PC-3 (cell line): ENCODE measurements around the gene DSEL. TPM values are rescaled to one million over a fixed set of nuclear protein-coding genes. Genes with fewer than 3 reads are reported as not detected.

Source experiments
- ATAC-seq: fragments of 200-7000 bp; cut with Tn5 transposase; 2 replicates; pipeline ENCODE4 v1.9.1; 2020; ENCODE audit warnings: mild to moderate bottlenecking, moderate library complexity
- BruUV-seq: library from RNA; stranded (reverse); fragments of 400-500 nt; replicated peaks from 2 replicates; lab custom pipeline; 2021; lab: Mats Ljungman, UMichigan
- CTCF ChIA-PET: fragments of 300-600 bp; sonication (Branson Sonifier 250); formaldehyde crosslinking; loops from one replicate; lab custom pipeline; 2022; ENCODE audit warnings: antibody characterized with exemption; lab: Charles Lee
- POLR2A ChIA-PET: fragments of 300-600 bp; sonication (Branson Sonifier 250); formaldehyde crosslinking; loops from one replicate; lab custom pipeline; 2022; ENCODE audit warnings: antibody characterized with exemption; ENCODE audit not compliant: unreplicated experiment; lab: Charles Lee
- DNase-seq: peaks from one replicate; pipeline ENCODE4 v3.0.0-alpha.2; 2015
- H2AFZ ChIP-seq: fragments of 300-600 bp; sonication (generic); 2 replicates; pipeline ENCODE4 v1.6.0; 2016; ENCODE audit warnings: antibody characterized with exemption, low read length
- H3F3A ChIP-seq: fragments of 300-600 bp; sonication (generic); one replicate; pipeline ENCODE4 v1.6.0; 2017; ENCODE audit warnings: antibody characterized with exemption, low read length, control low read depth, mild to moderate bottlenecking; ENCODE audit not compliant: unreplicated experiment
- H3K27ac ChIP-seq: fragments of 300-600 bp; sonication (generic); 2 replicates; pipeline ENCODE4 v1.5.1; 2016; ENCODE audit warnings: mild to moderate bottlenecking, low read length
- H3K27me3 ChIP-seq: fragments of 300-600 bp; sonication (generic); 2 replicates; pipeline ENCODE4 v1.6.1; 2016; ENCODE audit warnings: low read length, mixed read lengths
- H3K36me3 ChIP-seq: fragments of 300-600 bp; sonication (generic); 2 replicates; pipeline ENCODE4 v1.6.1; 2016; ENCODE audit warnings: low read depth, mixed run types, low read length, mixed read lengths
- H3K4me1 ChIP-seq: fragments of 300-600 bp; sonication (generic); 2 replicates; pipeline ENCODE4 v1.5.1; 2016; ENCODE audit warnings: low read length; ENCODE audit not compliant: insufficient read depth
- H3K4me2 ChIP-seq: fragments of 300-600 bp; sonication (generic); 2 replicates; pipeline ENCODE4 v1.6.0; 2016; ENCODE audit warnings: low read length
- H3K4me3 ChIP-seq: fragments of 300-600 bp; sonication (generic); 2 replicates; pipeline ENCODE4 v1.5.1; 2016; ENCODE audit warnings: mild to moderate bottlenecking, low read length, mixed read lengths
- H3K79me2 ChIP-seq: fragments of 300-600 bp; sonication (generic); 2 replicates; pipeline ENCODE4 v1.6.1; 2017; ENCODE audit warnings: low read length, mixed read lengths
- H3K9ac ChIP-seq: fragments of 300-600 bp; sonication (generic); 2 replicates; pipeline ENCODE4 v1.6.0; 2016; ENCODE audit warnings: mild to moderate bottlenecking, low read length
- H3K9me2 ChIP-seq: fragments of 300-600 bp; sonication (generic); replicated peaks from 2 replicates; pipeline ENCODE4 v1.6.1; 2016; ENCODE audit warnings: mixed run types, low read length, mixed read lengths
- H3K9me3 ChIP-seq: fragments of 300-600 bp; sonication (generic); 2 replicates; pipeline ENCODE4 v1.6.1; 2016; ENCODE audit warnings: low read length, mixed read lengths
- H4K20me1 ChIP-seq: fragments of 300-600 bp; sonication (generic); 2 replicates; pipeline ENCODE4 v1.6.1; 2016; ENCODE audit warnings: low read length, mixed read lengths
- EZH2 ChIP-seq: fragments of 300-600 bp; sonication (generic); IDR thresholded peaks from one replicate; pipeline ENCODE4 v1.6.1; 2017; ENCODE audit warnings: antibody characterized with exemption, mild to moderate bottlenecking, low read length; ENCODE audit not compliant: unreplicated experiment
- EZH2phosphoT487 ChIP-seq: fragments of 300-600 bp; sonication (generic); IDR thresholded peaks from 2 replicates; pipeline ENCODE4 v1.6.1; 2018; ENCODE audit warnings: mild to moderate bottlenecking, antibody characterized with exemption, low read length, borderline replicate concordance
- intact Hi-C: fragments of 100-400 bp; cut with micrococcal nuclease; formaldehyde crosslinking; loops from 2 replicates; pipeline ENCODE4 v1.9.0; 2023
- total RNA-seq: library from RNA; depleted of rRNA; stranded (reverse); fragments of >200 nt; gene quantifications from 2 replicates; pipeline ENCODE4 v1.2.3, GENCODE V29; 2014
- TF ChIP-seq, protein P1 (sequence below): fragments of 300-600 bp; sonication (generic); conservative IDR thresholded peaks from 2 replicates; pipeline ENCODE4 v1.5.1; 2017; ENCODE audit warnings: antibody characterized with exemption, low read depth, mild to moderate bottlenecking, low read length

DSEL gene
- total RNA-seq, 1 experiment from 2014 or later = 19.0 TPM

DNA sequence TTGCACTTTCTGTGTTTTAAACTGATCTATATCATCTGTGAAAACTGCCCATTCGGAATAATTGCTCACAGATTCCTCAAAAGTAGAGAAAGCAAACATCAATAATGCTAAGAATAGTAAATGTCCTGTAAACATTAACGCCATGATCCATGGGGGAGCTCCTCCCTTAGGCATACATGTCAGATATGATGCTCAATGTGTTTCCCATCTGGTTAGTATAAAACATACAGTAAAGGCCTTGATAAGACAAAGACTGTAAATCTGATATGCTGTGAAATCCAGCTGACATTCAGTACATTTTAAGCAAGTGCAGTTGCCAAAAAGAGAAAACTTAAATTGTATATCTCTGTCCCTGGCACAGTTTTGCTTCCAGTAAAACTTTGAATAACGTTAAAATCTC, 2.1 kb downstream of the DSEL start:
- no peak overlapping the region; the same call in 1 of the 2 replicates for H3K9ac ChIP-seq
- H2AFZ ChIP-seq = no peak overlapping the region
- TF ChIP-seq, protein P1, sequence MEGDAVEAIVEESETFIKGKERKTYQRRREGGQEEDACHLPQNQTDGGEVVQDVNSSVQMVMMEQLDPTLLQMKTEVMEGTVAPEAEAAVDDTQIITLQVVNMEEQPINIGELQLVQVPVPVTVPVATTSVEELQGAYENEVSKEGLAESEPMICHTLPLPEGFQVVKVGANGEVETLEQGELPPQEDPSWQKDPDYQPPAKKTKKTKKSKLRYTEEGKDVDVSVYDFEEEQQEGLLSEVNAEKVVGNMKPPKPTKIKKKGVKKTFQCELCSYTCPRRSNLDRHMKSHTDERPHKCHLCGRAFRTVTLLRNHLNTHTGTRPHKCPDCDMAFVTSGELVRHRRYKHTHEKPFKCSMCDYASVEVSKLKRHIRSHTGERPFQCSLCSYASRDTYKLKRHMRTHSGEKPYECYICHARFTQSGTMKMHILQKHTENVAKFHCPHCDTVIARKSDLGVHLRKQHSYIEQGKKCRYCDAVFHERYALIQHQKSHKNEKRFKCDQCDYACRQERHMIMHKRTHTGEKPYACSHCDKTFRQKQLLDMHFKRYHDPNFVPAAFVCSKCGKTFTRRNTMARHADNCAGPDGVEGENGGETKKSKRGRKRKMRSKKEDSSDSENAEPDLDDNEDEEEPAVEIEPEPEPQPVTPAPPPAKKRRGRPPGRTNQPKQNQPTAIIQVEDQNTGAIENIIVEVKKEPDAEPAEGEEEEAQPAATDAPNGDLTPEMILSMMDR = no peak
- intact Hi-C loops = loop anchor here (10.0 kb wide), 1 partner anchor 940 kb away; no protein-coding TSS in a partner anchor
- no peaks in the 10 kb centered on the region for H3K9me3 ChIP-seq
- H3K27me3 ChIP-seq = no peaks in the 10 kb centered on the region
- CTCF ChIA-PET = no interaction called here
- no TSS peak for BruUV-seq
- no peak for ATAC-seq
- DNase-seq = no peak
- peaks cover 26% of the 10 kb centered on the region for H3K4me1 ChIP-seq
- no peak overlapping the region for H3K27ac ChIP-seq
- peak overlapping the region; percentile 94 for H3K4me2 ChIP-seq
- H4K20me1 ChIP-seq = peaks cover 13% of the 10 kb centered on the region; the same call in 1 of the 2 replicates
- peak overlapping the region; percentile 99 for H3K4me3 ChIP-seq
- H3K79me2 ChIP-seq = peaks cover 68% of the 10 kb centered on the region
- H3K9me2 ChIP-seq = no peaks in the 10 kb centered on the region
- POLR2A ChIA-PET = interaction anchor here (0.7 kb wide), 1 partner anchor 212 kb away, joined by 4 read pairs; no protein-coding TSS in a partner anchor
- no peaks in the 10 kb centered on the region for H3F3A ChIP-seq
- peaks cover 23% of the 10 kb centered on the region for H3K36me3 ChIP-seq

GRCh38 chr18:67513280-67513679, 3.2 kb downstream of the DSEL start:
- no peaks in the 10 kb centered on the region for H3F3A ChIP-seq
- ChIA-PET POLR2A (interaction anchor here (0.6 kb wide), 1 partner anchor 249 kb away, joined by 7 read pairs; no protein-coding TSS in a partner anchor), CTCF (interaction anchor here (0.9 kb wide), 1 partner anchor 231 kb away, joined by 7 read pairs; no protein-coding TSS in a partner anchor)
- TF ChIP-seq EZH2 (no peak), EZH2phosphoT487 (no peak)
- TF ChIP-seq, protein P1 = peak; percentile 39; the same call in 1 of the 2 replicates
- peaks cover 23% of the 10 kb centered on the region for H3K36me3 ChIP-seq
- no peak overlapping the region for H2AFZ ChIP-seq
- H3K9me3 ChIP-seq = no peaks in the 10 kb centered on the region
- no peaks in the 10 kb centered on the region for H3K9me2 ChIP-seq
- peaks cover 13% of the 10 kb centered on the region; the same call in 1 of the 2 replicates for H4K20me1 ChIP-seq
- no peak overlapping the region for H3K4me3 ChIP-seq
- H3K79me2 ChIP-seq = peaks cover 72% of the 10 kb centered on the region
- ATAC-seq = no peak
- H3K4me2 ChIP-seq = 0 out of 2 replicates have a peak overlapping the region, but pooled peaks have one; percentile 94
- H3K4me1 ChIP-seq = peaks cover 26% of the 10 kb centered on the region
- no peak overlapping the region for H3K9ac ChIP-seq
- H3K27me3 ChIP-seq = no peaks in the 10 kb centered on the region
- peak; percentile 32 for DNase-seq
- intact Hi-C loops = loop anchor here (10.0 kb wide), 1 partner anchor 942 kb away; no protein-coding TSS in a partner anchor
- H3K27ac ChIP-seq = no peak overlapping the region
- BruUV-seq = no TSS peak

GRCh38 chr18:67511840-67512239, 4.7 kb downstream of the DSEL start:
- Histone ChIP-seq H2AFZ (no peak overlapping the region), H3K27me3 (no peaks in the 10 kb centered on the region), H3K4me1 (peaks cover 21% of the 10 kb centered on the region), H3K4me3 (no peak overlapping the region), H3K9ac (no peak overlapping the region), H3K9me2 (no peaks in the 10 kb centered on the region), H3K4me2 (no peak overlapping the region), H3K9me3 (no peaks in the 10 kb centered on the region), H3K79me2 (peaks cover 72% of the 10 kb centered on the region), H3K27ac (no peak overlapping the region), H3F3A (no peaks in the 10 kb centered on the region), H3K36me3 (peaks cover 23% of the 10 kb centered on the region), H4K20me1 (peaks cover 13% of the 10 kb centered on the region; the same call in 1 of the 2 replicates)
- CTCF ChIA-PET = no interaction called here
- no TSS peak for BruUV-seq
- TF ChIP-seq, protein P1 = no peak
- no peak for TF ChIP-seq EZH2
- TF ChIP-seq EZH2phosphoT487 = no peak
- no peak for ATAC-seq
- intact Hi-C loops = loop anchor here (10.0 kb wide), 1 partner anchor 943 kb away; no protein-coding TSS in a partner anchor
- no peak for DNase-seq
- POLR2A ChIA-PET = no interaction called here
